Body of pancreas (tissue), 4 donors: ENCODE data around the gene THSD7A.

Source experiments
- CTCF ChIP-seq, 7 experiments: fragments of 450-650 bp in 4 of 7; fragments of 200-600 bp in 3 of 7; sonication (generic) in 3 of 7; IDR thresholded peaks; one replicate each; pipeline ENCODE4 v1.5.1; 2016 to 2019; ENCODE audit warnings: antibody characterized with exemption in 7 of 7
- POLR2A ChIP-seq, 3 donors: fragments of 450-650 bp; IDR thresholded peaks; one replicate each; pipeline ENCODE4 v1.6.1; 2016; ENCODE audit warnings: antibody characterized with exemption in 3 of 3, mild to moderate bottlenecking in 2 of 3

- no peak for TF ChIP-seq CTCF (IDR thresholded peaks at IDR 0.05)
- TF ChIP-seq POLR2A (IDR thresholded peaks at IDR 0.05): no peak
Observed at GRCh38 chr7:11749629-11750028, 82.4 kb downstream of the THSD7A start.
